GM18868 (cell line): ENCODE results near the gene GRIN1.

Experiments used
- ATAC-seq: cut with Tn5 transposase; IDR thresholded peaks from one replicate; pipeline ENCODE4 v1.9.1; 2021; ENCODE audit warnings: mild to moderate bottlenecking, moderate library complexity; ENCODE audit not compliant: unreplicated experiment

Gene GRIN1

DNA sequence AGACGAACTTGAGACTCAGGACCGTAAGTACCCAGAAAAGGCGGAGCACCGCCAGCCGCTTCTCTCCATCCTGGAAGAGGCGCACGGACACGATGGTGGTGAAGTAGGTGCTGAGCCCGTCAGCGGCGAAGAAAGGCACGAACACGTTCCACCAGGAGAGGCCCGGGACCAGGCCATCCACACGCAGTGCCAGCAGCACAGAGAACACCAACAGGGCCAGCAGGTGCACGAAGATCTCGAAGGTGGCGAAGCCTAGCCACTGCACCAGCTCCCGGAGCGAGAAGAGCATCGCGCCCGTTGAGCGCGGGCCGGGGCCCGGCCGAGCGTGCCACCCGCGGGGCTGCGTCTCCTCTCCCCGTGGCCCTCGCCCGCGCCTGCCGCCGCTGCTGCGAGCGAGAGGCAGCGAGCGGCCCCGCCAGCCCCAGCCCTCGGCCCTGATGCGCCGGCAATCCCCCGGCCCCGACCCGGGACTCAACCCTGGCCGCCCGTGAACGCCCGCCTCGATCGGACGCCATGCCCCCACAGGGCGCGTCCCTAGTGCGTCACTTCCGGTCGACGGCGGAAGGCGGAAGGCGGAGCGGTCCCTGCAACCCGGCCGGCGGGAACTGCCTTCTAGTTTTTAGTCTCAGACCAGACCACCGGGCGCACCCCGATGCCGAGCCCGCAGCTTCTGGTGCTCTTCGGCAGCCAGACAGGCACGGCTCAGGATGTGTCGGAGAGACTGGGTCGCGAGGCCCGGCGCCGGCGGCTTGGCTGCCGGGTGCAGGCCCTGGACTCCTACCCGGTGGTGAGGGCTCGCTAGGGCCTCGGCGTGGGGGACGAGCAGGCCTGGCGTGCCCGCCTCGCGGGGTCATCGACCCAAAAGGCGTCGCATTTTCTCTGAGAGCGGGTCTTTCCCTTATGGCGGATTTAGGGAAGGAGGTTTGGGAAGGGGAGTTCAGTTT lies 66.4 kb downstream of the GRIN1 start, which contains the start of the genes NDOR1 and TMEM203:
NDOR1 (plus strand) TSS at position 575 of the 944 bp plus-strand sequence; CDS start at position 653, 78 bp downstream.
TMEM203 (minus strand) TSS at position 523 of the 944 bp plus-strand sequence; CDS start at position 289, 234 bp downstream.
- peak; percentile 43 for ATAC-seq

DNA sequence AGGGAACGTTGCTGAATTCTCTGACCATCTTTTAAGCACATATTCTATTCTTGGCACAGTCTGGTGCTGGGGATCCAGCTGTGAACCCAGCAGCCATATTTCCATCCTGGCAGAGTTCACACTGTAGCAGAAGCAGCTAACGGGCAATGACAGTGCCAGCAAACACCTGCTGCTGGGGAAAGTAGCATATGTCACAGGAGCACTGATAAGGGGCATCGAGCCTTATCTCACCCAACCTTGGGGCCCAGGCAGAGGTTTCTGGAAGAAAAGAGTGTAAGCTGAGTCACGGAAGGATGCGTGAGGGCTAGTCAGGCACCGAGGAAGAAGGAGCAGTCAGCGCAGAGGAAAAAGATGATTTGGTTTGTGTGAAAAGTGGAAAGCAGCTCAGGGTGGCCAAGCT lies 67.6 kb downstream of the GRIN1 start:
- no peak for ATAC-seq

- ATAC-seq, result no peak
These were observed 72.6 kb downstream of the GRIN1 start for GRCh38 chr9:137211532-137211931.

GRCh38 chr9:137212520-137212919 lies 73.6 kb downstream of the GRIN1 start:
- no peak for ATAC-seq

DNA sequence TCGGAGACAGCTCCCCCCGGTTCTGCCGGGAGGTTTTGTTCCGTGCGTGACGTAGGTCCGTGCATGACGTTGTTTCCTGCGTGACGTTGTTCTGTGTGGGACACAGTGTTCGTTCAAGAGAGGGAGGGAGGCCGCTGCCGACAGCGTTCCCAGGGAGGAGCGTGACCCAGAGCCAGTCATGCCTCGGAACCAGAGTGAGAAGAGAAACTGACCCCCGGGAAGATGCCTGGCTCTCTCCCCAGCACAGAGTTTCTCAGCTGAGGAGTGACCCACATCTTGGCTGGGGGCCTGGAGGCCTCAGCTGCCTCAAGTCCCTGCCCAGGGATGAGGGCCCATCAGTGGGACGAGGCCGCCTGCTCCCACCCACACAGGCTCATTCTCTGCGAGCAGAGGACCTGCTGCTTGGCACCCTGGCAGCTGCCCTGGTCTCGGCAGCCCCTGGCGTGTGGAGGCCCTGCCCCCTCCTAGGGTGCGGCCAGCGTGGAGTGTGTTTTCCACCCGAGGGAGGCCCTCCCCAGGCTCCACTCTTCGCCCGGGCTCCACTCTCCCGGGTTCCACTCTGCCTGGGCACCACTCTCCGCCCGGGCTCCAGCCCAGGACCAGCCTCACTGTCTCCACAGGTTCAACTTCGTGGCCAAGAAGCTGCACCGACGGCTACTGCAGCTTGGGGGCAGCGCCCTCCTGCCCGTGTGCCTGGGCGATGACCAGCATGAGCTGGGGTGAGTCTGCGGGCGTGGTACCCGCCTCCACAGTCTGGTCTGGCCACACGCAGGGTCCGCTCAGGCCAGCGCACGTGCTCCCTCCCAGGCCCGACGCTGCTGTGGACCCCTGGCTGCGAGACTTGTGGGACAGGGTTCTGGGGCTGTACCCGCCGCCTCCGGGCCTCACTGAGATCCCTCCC lies 74.5 kb downstream of the GRIN1 start:
- ATAC-seq, result no peak

- ATAC-seq, result no peak
These were observed 75.7 kb downstream of the GRIN1 start for GRCh38 chr9:137214620-137215019.

DNA sequence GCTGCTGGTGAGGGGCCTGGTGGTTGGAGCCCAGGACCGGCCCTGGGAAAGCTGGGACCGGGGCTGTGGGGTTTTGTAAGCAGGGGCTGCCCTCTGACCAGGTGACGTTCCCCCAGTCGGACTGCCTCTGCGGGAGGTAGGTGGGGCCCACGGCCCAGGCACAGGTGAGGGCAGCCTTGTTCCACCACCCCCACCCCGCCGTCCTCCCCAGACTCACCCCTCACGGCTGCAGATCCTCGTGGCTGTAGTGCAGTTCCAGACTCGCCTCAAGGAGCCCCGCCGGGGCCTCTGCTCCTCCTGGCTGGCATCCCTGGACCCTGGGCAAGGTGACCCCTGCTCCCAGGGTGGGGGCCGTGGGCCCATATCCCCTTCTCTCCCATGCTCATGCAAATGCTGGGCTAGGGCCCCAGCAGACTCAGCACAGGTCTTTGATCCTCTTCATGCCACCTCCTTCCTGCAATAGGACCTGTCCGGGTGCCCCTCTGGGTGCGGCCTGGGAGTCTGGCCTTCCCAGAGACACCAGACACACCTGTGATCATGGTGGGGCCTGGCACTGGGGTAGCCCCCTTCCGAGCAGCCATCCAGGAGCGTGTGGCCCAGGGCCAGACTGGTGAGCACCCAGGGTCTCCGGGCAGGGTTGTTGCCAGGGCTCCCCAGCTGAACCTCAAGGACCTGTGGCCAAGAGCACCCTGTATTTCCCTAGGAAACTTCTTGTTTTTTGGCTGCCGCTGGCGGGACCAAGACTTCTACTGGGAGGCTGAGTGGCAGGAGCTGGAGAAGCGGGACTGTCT lies 76.4 kb downstream of the GRIN1 start:
- no peak for ATAC-seq

DNA sequence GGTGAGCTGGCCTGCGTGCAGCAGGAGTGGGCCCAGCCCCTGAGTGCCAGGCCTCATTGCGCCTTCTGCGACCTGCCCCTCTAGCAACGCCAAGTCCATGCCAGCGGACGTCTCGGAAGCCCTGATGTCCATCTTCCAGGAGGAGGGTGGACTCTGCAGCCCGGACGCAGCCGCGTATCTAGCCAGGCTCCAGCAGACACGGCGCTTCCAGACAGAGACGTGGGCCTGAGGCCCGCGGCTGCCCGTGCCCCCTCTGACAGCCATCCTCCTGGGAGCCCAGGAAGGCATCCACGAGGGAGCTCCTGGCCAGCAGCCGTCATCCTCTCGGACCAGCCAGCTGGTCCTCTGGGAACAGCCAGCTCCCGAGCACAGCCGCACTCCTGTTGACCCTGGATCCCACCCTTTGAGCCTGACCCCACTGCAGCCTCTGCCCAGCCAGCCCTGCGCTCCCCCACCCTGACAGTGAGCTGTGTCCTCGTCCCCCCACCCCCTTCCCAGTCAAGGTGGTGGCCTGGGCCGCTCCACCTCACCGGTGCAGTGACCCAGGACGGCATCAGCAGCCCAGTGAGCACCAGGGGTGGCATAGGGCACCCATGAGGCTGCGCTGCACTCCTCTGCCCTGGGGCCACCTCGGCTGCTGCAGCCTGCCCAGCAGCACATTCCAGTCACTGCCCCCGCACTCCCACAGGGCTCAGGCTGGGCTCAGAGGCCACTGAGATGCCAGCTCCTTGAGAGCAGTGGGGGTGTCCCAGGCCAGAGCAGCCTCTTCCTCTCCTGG lies 77.4 kb downstream of the GRIN1 start:
- ATAC-seq, result no peak

GRCh38 chr9:137217276-137218211 lies 78.6 kb downstream of the GRIN1 start:
- ATAC-seq, result no peak

DNA sequence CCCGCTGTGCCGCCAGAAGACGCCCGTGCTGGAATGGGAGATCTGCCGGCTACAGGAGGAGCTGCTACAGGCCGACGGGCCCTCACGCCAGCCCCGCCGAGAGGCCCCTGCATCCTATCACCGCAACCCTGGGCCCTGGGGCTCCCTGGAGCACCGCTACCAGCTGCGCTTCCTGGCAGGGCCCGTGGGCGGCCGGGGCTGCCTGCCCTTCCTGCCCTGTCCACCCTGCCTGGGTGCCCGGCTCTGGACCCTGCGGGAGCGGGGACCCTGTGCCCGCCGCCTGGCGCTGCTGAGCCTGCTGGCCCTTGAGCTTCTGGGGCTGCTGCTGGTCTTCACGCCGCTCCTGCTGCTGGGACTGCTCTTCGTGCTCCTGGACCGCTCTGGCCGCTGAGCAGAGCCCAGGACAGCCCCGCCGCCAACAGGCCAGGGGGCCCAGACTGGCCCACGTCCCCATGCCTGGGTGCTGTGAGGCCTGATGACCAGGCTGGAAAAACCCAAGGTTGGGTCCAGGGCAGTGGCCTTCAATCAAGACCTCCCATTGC lies 79.3 kb downstream of the GRIN1 start:
- no peak for ATAC-seq
